ENCODE results near the gene NLRC3.
"Not testable (repeated sequence)": the region's sequence is repeated elsewhere in the genome, so short reads cannot be mapped to it uniquely, and the experiment has no call there.

The NLRC3 gene

GRCh38 chr16:3511286-3512180, 65.7 kb downstream of the NLRC3 start:
- Histone ChIP-seq H3K36me3 (ENCODE audit: insufficient read depth, insufficient read length, low read length) (peaks cover 83% of the 10 kb centered on the region), H3K4me1 (ENCODE audit: insufficient read depth, insufficient read length) (peaks cover 6% of the 10 kb centered on the region), H3K27me3 (ENCODE audit: insufficient read depth, insufficient read length) (no peaks in the 10 kb centered on the region), H3K9ac (ENCODE audit: insufficient read length, low read depth) (no peak overlapping the region), H3K9me3 (ENCODE audit: insufficient read depth, low read length) (no peaks in the 10 kb centered on the region), H3K4me3 (ENCODE audit: insufficient read length, low read depth) (no peak overlapping the region)
- no peak for DNase-seq (ENCODE audit: low read depth, low spot score)
- TF ChIP-seq ZNF274 (IDR thresholded peaks at IDR 0.05; ENCODE audit: low read depth, low read length) (no peak), YY1 (IDR thresholded peaks at IDR 0.05; ENCODE audit: insufficient read depth, insufficient read length) (no peak), SUZ12 (IDR thresholded peaks at IDR 0.05; ENCODE audit: extremely low read depth, insufficient read depth, insufficient read length) (no peak)

GRCh38 chr16:3510416-3510815, 66.8 kb downstream of the NLRC3 start:
- Histone ChIP-seq H3K9me3 (ENCODE audit: insufficient read depth, low read length) (no peaks in the 10 kb centered on the region), H3K36me3 (ENCODE audit: insufficient read depth, insufficient read length, low read length) (peaks cover 82% of the 10 kb centered on the region), H3K27me3 (ENCODE audit: insufficient read depth, insufficient read length) (no peaks in the 10 kb centered on the region), H3K4me1 (ENCODE audit: insufficient read depth, insufficient read length) (peaks cover 6% of the 10 kb centered on the region), H3K9ac (ENCODE audit: insufficient read length, low read depth) (no peak overlapping the region), H3K4me3 (ENCODE audit: insufficient read length, low read depth) (no peak overlapping the region)
- DNase-seq (ENCODE audit: low read depth, low spot score): no peak
- TF ChIP-seq SUZ12 (IDR thresholded peaks at IDR 0.05; ENCODE audit: extremely low read depth, insufficient read depth, insufficient read length) (no peak), ZNF274 (IDR thresholded peaks at IDR 0.05; ENCODE audit: low read depth, low read length) (no peak), YY1 (IDR thresholded peaks at IDR 0.05; ENCODE audit: insufficient read depth, insufficient read length) (no peak)

- H3K9me3 ChIP-seq (ENCODE audit: insufficient read depth, low read length): no peaks in the 10 kb centered on the region
- TF ChIP-seq YY1 (IDR thresholded peaks at IDR 0.05; ENCODE audit: insufficient read depth, insufficient read length) (no peak), ZNF274 (IDR thresholded peaks at IDR 0.05; ENCODE audit: low read depth, low read length) (no peak), SUZ12 (IDR thresholded peaks at IDR 0.05; ENCODE audit: extremely low read depth, insufficient read depth, insufficient read length) (no peak)
- no peak overlapping the region for H3K9ac ChIP-seq (ENCODE audit: insufficient read length, low read depth)
- peaks cover 6% of the 10 kb centered on the region for H3K4me1 ChIP-seq (ENCODE audit: insufficient read depth, insufficient read length)
- DNase-seq (ENCODE audit: low read depth, low spot score): no peak
- H3K4me3 ChIP-seq (ENCODE audit: insufficient read length, low read depth): no peak overlapping the region
- H3K27me3 ChIP-seq (ENCODE audit: insufficient read depth, insufficient read length): no peaks in the 10 kb centered on the region
- H3K36me3 ChIP-seq (ENCODE audit: insufficient read depth, insufficient read length, low read length): peaks cover 79% of the 10 kb centered on the region
These were observed 67.7 kb downstream of the NLRC3 start for GRCh38 chr16:3509470-3509928.

DNA sequence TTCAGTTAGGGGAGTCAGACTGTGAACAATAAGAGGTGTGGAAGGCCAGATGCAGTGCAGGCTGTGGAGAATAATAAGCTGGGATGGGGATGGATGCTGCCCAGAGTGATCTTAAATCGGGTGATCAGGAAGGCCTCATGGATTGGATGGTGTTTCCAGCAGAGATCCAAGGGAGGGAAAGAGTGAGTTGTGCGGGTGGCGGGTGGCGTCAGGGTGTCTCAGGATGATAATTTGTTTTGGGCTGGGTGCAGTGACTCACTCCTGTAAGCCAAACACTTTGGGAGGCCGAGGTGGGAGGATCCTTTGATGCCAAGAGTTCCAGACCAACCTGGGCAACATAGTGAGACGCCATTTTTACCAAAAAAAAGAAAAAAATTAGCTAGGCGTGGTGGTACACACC, 68.5 kb downstream of the NLRC3 start:
- TF ChIP-seq YY1 (IDR thresholded peaks at IDR 0.05; ENCODE audit: insufficient read depth, insufficient read length) (no peak), ZNF274 (IDR thresholded peaks at IDR 0.05; ENCODE audit: low read depth, low read length) (no peak), SUZ12 (IDR thresholded peaks at IDR 0.05; ENCODE audit: extremely low read depth, insufficient read depth, insufficient read length) (no peak)
- DNase-seq (ENCODE audit: low read depth, low spot score): no peak
- Histone ChIP-seq H3K4me3 (ENCODE audit: insufficient read length, low read depth) (no peak overlapping the region), H3K27me3 (ENCODE audit: insufficient read depth, insufficient read length) (no peaks in the 10 kb centered on the region), H3K9ac (ENCODE audit: insufficient read length, low read depth) (no peak overlapping the region), H3K36me3 (ENCODE audit: insufficient read depth, insufficient read length, low read length) (peaks cover 73% of the 10 kb centered on the region), H3K4me1 (ENCODE audit: insufficient read depth, insufficient read length) (peaks cover 6% of the 10 kb centered on the region), H3K9me3 (ENCODE audit: insufficient read depth, low read length) (no peaks in the 10 kb centered on the region)

GRCh38 chr16:3503523-3503922, 73.7 kb downstream of the NLRC3 start:
- no peak for DNase-seq (ENCODE audit: low read depth, low spot score)
- no peak for TF ChIP-seq SUZ12 (IDR thresholded peaks at IDR 0.05; ENCODE audit: extremely low read depth, insufficient read depth, insufficient read length)
- no peak for TF ChIP-seq YY1 (IDR thresholded peaks at IDR 0.05; ENCODE audit: insufficient read depth, insufficient read length)
- no peak for TF ChIP-seq ZNF274 (IDR thresholded peaks at IDR 0.05; ENCODE audit: low read depth, low read length)
- Histone ChIP-seq H3K4me3 (ENCODE audit: insufficient read length, low read depth) (no peak overlapping the region), H3K4me1 (ENCODE audit: insufficient read depth, insufficient read length) (peaks cover 4% of the 10 kb centered on the region), H3K9ac (ENCODE audit: insufficient read length, low read depth) (no peak overlapping the region), H3K9me3 (ENCODE audit: insufficient read depth, low read length) (no peaks in the 10 kb centered on the region), H3K27me3 (ENCODE audit: insufficient read depth, insufficient read length) (no peaks in the 10 kb centered on the region), H3K36me3 (ENCODE audit: insufficient read depth, insufficient read length, low read length) (peaks cover 32% of the 10 kb centered on the region)

DNA sequence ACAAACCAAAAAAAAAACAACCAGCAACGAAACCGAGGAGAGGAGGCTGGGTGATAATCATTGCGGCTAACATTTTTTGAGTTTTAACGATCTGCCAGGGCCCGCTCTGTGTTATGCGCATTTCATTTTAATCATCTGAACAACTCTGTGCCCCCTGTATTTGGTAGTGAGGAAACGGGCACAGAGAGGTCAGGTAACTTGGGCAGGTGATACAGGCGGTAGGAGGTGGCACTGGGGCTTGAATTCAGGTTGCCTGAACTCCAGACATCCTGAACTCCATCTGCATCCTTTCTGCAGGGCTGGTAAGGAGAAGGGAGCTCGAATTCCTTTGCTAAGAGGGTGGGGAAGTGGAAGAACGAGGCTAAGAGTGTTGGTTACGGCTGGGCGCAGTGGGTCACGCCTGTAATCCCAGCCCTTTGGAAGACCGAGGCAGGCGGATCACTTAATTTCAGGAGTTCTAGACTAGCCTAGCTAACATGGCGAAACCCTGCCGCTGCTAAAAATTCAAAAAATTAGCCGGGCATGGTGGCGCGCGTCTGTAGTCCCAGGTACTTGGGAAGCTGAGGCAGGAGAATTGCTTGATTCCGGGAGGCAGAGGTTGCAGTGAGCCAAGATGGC, 75.3 kb downstream of the NLRC3 start:
- Histone ChIP-seq H3K4me3 (ENCODE audit: insufficient read length, low read depth) (peak overlapping the region; percentile 97), H3K9me3 (ENCODE audit: insufficient read depth, low read length) (no peaks in the 10 kb centered on the region), H3K9ac (ENCODE audit: insufficient read length, low read depth) (peak overlapping the region; percentile 80), H3K36me3 (ENCODE audit: insufficient read depth, insufficient read length, low read length) (peaks cover 22% of the 10 kb centered on the region), H3K27me3 (ENCODE audit: insufficient read depth, insufficient read length) (no peaks in the 10 kb centered on the region), H3K4me1 (ENCODE audit: insufficient read depth, insufficient read length) (peaks cover 4% of the 10 kb centered on the region)
- DNase-seq (ENCODE audit: low read depth, low spot score): no peak
- TF ChIP-seq ZNF274 (IDR thresholded peaks at IDR 0.05; ENCODE audit: low read depth, low read length) (no peak), SUZ12 (IDR thresholded peaks at IDR 0.05; ENCODE audit: extremely low read depth, insufficient read depth, insufficient read length) (no peak), YY1 (IDR thresholded peaks at IDR 0.05; ENCODE audit: insufficient read depth, insufficient read length) (no peak)

GRCh38 chr16:3501412-3501761, 75.8 kb downstream of the NLRC3 start:
- H3K4me1 ChIP-seq (ENCODE audit: insufficient read depth, insufficient read length); H3K9me3 ChIP-seq (ENCODE audit: insufficient read depth, low read length); H3K27me3 ChIP-seq (ENCODE audit: insufficient read depth, insufficient read length); DNase-seq (ENCODE audit: low read depth, low spot score): not testable (repeated sequence)
- Histone ChIP-seq H3K4me3 (ENCODE audit: insufficient read length, low read depth) (peak overlapping the region; percentile 97), H3K9ac (ENCODE audit: insufficient read length, low read depth) (peak overlapping the region; percentile 80), H3K36me3 (ENCODE audit: insufficient read depth, insufficient read length, low read length) (peaks cover 18% of the 10 kb centered on the region)
